ENCODE results near the gene IL17RB. TPM values are rescaled to one million over a fixed set of nuclear protein-coding genes. Genes with fewer than 3 reads are reported as not detected.

The IL17RB gene
- total RNA-seq, 2 experiments from 2014 or later, result 0.57 TPM; not detected in 1

GRCh38 chr3:53829605-53830004 lies 16.8 kb upstream of the IL17RB start:
- no peaks in the 10 kb centered on the region for H3K79me2 ChIP-seq (ENCODE audit: insufficient read depth, low read depth, low read length)
- H3K4me2 ChIP-seq (ENCODE audit: low read length), result no peak overlapping the region
- no peak overlapping the region for H2AFZ ChIP-seq (ENCODE audit: low read length)
- intact Hi-C loops (cut with micrococcal nuclease; ENCODE audit: unreplicated experiment), result no loop called here
- H3K36me3 ChIP-seq (ENCODE audit: insufficient read depth, low read length), result no peaks in the 10 kb centered on the region
- CTCF ChIA-PET (ENCODE audit: unreplicated experiment), result no interaction called here
- no peak overlapping the region for H3K27ac ChIP-seq (ENCODE audit: low read depth, low read length, poor library complexity, severe bottlenecking)
- DNase-seq (ENCODE audit: low spot score), result no peak
- H3K9me3 ChIP-seq (ENCODE audit: low read length), result no peaks in the 10 kb centered on the region
- no peaks in the 10 kb centered on the region for H3K9me2 ChIP-seq (ENCODE audit: insufficient read depth, low read length)
- POLR2A ChIA-PET, result no interaction called here
- no TSS peak for BruUV-seq (replicated peaks)
- H4K20me1 ChIP-seq (ENCODE audit: insufficient read depth, low read length), result no peaks in the 10 kb centered on the region
- H3K4me1 ChIP-seq (ENCODE audit: insufficient read depth, low read length, poor library complexity, severe bottlenecking), result no peaks in the 10 kb centered on the region
- TF ChIP-seq EZH2phosphoT487 (IDR thresholded peaks at IDR 0.05; ENCODE audit: borderline replicate concordance, low read depth, low read length), result no peak
- no peak for TF ChIP-seq CTCF (conservative IDR thresholded peaks at IDR 0.05; ENCODE audit: low read length)
- H3K4me3 ChIP-seq (ENCODE audit: low read depth, low read length, poor library complexity, severe bottlenecking), result no peak overlapping the region

- Histone ChIP-seq H3K79me2 (ENCODE audit: insufficient read depth, low read depth, low read length) (no peaks in the 10 kb centered on the region), H3K9me2 (ENCODE audit: insufficient read depth, low read length) (no peaks in the 10 kb centered on the region), H3K27ac (ENCODE audit: low read depth, low read length, poor library complexity, severe bottlenecking) (no peak overlapping the region), H3K4me2 (ENCODE audit: low read length) (no peak overlapping the region), H3K9me3 (ENCODE audit: low read length) (no peaks in the 10 kb centered on the region), H2AFZ (ENCODE audit: low read length) (no peak overlapping the region), H3K4me3 (ENCODE audit: low read depth, low read length, poor library complexity, severe bottlenecking) (no peak overlapping the region), H4K20me1 (ENCODE audit: insufficient read depth, low read length) (no peaks in the 10 kb centered on the region), H3K4me1 (ENCODE audit: insufficient read depth, low read length, poor library complexity, severe bottlenecking) (no peaks in the 10 kb centered on the region), H3K36me3 (ENCODE audit: insufficient read depth, low read length) (no peaks in the 10 kb centered on the region)
- ChIA-PET POLR2A (no interaction called here), CTCF (ENCODE audit: unreplicated experiment) (no interaction called here)
- no TSS peak for BruUV-seq (replicated peaks)
- intact Hi-C loops (cut with micrococcal nuclease; ENCODE audit: unreplicated experiment), result no loop called here
- TF ChIP-seq EZH2phosphoT487 (IDR thresholded peaks at IDR 0.05; ENCODE audit: borderline replicate concordance, low read depth, low read length), result no peak
- TF ChIP-seq CTCF (conservative IDR thresholded peaks at IDR 0.05; ENCODE audit: low read length), result no peak
- DNase-seq (ENCODE audit: low spot score), result no peak
These were observed 15.4 kb upstream of the IL17RB start for GRCh38 chr3:53830944-53831343.

- H3K79me2 ChIP-seq (ENCODE audit: insufficient read depth, low read depth, low read length), result no peaks in the 10 kb centered on the region
- BruUV-seq (replicated peaks), result no TSS peak
- H2AFZ ChIP-seq (ENCODE audit: low read length), result no peak overlapping the region
- H3K36me3 ChIP-seq (ENCODE audit: insufficient read depth, low read length), result no peaks in the 10 kb centered on the region
- DNase-seq (ENCODE audit: low spot score), result no peak
- H4K20me1 ChIP-seq (ENCODE audit: insufficient read depth, low read length), result no peaks in the 10 kb centered on the region
- H3K27ac ChIP-seq (ENCODE audit: low read depth, low read length, poor library complexity, severe bottlenecking), result no peak overlapping the region
- no peaks in the 10 kb centered on the region for H3K9me2 ChIP-seq (ENCODE audit: insufficient read depth, low read length)
- H3K4me2 ChIP-seq (ENCODE audit: low read length), result no peak overlapping the region
- intact Hi-C loops (cut with micrococcal nuclease; ENCODE audit: unreplicated experiment), result no loop called here
- no peaks in the 10 kb centered on the region for H3K9me3 ChIP-seq (ENCODE audit: low read length)
- no peak for TF ChIP-seq EZH2phosphoT487 (IDR thresholded peaks at IDR 0.05; ENCODE audit: borderline replicate concordance, low read depth, low read length)
- TF ChIP-seq CTCF (conservative IDR thresholded peaks at IDR 0.05; ENCODE audit: low read length), result no peak
- H3K4me3 ChIP-seq (ENCODE audit: low read depth, low read length, poor library complexity, severe bottlenecking), result no peak overlapping the region
- H3K4me1 ChIP-seq (ENCODE audit: insufficient read depth, low read length, poor library complexity, severe bottlenecking), result no peaks in the 10 kb centered on the region
- POLR2A ChIA-PET, result no interaction called here
- CTCF ChIA-PET (ENCODE audit: unreplicated experiment), result no interaction called here
These were observed 13.2 kb upstream of the IL17RB start for GRCh38 chr3:53833053-53833645.

All from OCI-LY7 (cell line).